ENCODE data around the gene TRRAP. TPM values are rescaled to one million over a fixed set of nuclear protein-coding genes. Genes with fewer than 3 reads are reported as not detected.
"Not testable (repeated sequence)": the region's sequence is repeated elsewhere in the genome, so short reads cannot be mapped to it uniquely, and the experiment has no call there.

The TRRAP gene
- total RNA-seq, 6 experiments from 2014 or later, result 26.6 to 35.5 (median 28.7) TPM

DNA sequence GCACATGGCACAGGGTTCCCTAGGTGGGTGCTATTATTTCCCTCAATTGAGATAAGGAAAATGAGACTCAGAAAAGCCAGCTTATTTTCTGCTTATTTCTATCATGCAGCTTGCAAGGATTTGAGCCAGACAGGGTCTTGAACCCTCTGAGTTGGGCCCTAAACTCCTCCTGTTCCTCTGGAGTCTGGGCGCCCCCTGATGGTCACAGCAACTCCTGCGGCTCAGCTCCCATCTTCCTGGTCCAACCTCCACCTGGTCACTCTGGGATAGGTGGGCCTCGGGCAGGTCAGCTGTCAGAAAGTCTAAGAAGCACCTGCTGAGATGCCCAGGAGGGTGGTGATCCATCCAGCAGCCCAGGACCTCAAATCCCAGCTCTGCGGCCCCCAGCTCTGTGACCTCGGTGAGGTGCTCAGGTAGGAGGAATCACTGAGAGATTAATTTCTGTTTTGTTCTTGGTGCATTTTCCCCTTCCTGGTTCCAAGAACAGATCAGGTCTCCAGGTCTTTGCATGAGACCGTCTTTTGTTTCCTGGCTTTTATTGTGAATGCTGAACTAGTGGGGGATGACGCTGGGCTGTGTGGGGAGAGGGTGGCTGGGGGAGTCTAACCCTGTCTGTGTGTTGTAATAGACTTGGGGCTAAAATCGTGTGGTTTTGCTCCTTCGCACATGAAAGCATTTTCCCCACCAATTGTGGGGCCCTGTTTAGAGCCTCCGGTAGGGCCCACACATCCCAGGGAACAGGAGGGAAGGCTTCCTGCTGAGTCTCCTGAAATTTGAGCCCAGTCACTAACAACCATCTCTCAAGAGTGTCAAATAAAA is 41.3 kb upstream of the TRRAP start:
- DNase-seq, result no peak
- peaks cover 17% of the 10 kb centered on the region for H3K4me1 Mint-ChIP-seq (ENCODE audit: low read depth)
- H3K9me3 Mint-ChIP-seq, result no peaks in the 10 kb centered on the region
- no peaks in the 10 kb centered on the region for H3K36me3 Mint-ChIP-seq (ENCODE audit: low read depth)
- TF ChIP-seq CTCF (IDR thresholded peaks at IDR 0.05), result peak; percentile 80
- no peak overlapping the region for H3K27ac Mint-ChIP-seq
- H3K27me3 Mint-ChIP-seq (ENCODE audit: insufficient read depth), result peaks cover 6% of the 10 kb centered on the region
- H3K4me3 Mint-ChIP-seq, result no peak overlapping the region

DNA sequence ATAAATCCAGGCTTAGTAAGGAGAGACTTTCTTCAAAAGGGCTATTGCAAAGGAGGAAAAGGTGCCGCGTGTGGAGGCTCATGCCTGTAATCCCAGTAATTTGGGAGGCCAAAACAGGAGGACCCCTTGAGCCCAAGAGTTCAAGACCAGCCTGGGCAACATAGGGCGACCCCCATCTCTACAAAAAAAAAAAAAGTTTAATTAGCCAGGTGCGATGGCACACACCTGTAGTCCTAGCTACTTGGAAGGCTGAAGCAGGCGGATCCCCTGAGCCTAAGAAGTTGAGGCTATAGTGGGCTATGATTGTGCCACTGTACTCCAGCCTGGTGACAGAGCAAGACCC is 40.7 kb upstream of the TRRAP start:
- DNase-seq, result no peak
- Mint-ChIP-seq H3K27me3 (ENCODE audit: insufficient read depth) (peaks cover 6% of the 10 kb centered on the region), H3K4me1 (ENCODE audit: low read depth) (peaks cover 17% of the 10 kb centered on the region), H3K36me3 (ENCODE audit: low read depth) (no peaks in the 10 kb centered on the region), H3K4me3 (no peak overlapping the region), H3K9me3 (no peaks in the 10 kb centered on the region), H3K27ac (no peak overlapping the region)
- no peak for TF ChIP-seq CTCF (IDR thresholded peaks at IDR 0.05)

DNA sequence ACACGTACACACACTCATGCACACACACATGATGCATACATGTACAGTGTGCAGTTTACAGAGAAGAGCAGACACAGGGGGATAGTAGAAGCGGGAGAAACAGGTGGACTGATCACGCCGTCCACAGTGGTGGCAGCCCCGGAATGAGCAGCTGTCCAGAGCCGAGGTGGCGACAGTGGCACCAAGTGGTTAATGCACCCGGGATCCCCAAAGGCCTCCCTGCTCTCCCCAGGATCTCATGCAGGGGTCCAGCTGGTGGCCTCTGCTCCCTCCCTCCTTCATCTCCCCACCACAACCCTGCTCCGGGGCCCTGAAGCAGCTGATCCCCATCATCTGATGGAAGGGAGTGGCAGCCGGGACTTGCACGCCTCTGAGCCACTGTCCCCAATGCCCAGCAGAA is 38.2 kb upstream of the TRRAP start:
- DNase-seq, result no peak
- TF ChIP-seq CTCF (IDR thresholded peaks at IDR 0.05), result no peak
- no peak overlapping the region for H3K27ac Mint-ChIP-seq
- H3K27me3 Mint-ChIP-seq (ENCODE audit: insufficient read depth), result peaks cover 4% of the 10 kb centered on the region
- no peak overlapping the region for H3K4me3 Mint-ChIP-seq
- H3K9me3 Mint-ChIP-seq, result no peaks in the 10 kb centered on the region
- no peaks in the 10 kb centered on the region for H3K36me3 Mint-ChIP-seq (ENCODE audit: low read depth)
- peaks cover 17% of the 10 kb centered on the region for H3K4me1 Mint-ChIP-seq (ENCODE audit: low read depth)

- no peak for TF ChIP-seq CTCF (IDR thresholded peaks at IDR 0.05)
- no peaks in the 10 kb centered on the region for H3K9me3 Mint-ChIP-seq
- DNase-seq, result peak; percentile 4
- H3K36me3 Mint-ChIP-seq (ENCODE audit: low read depth), result no peaks in the 10 kb centered on the region
- no peak overlapping the region for H3K4me3 Mint-ChIP-seq
- H3K4me1 Mint-ChIP-seq (ENCODE audit: low read depth), result peaks cover 17% of the 10 kb centered on the region
- no peak overlapping the region for H3K27ac Mint-ChIP-seq
- H3K27me3 Mint-ChIP-seq (ENCODE audit: insufficient read depth), result peaks cover 4% of the 10 kb centered on the region
Measured at GRCh38 chr7:98840722-98841121, 37.6 kb upstream of the TRRAP start.

DNA sequence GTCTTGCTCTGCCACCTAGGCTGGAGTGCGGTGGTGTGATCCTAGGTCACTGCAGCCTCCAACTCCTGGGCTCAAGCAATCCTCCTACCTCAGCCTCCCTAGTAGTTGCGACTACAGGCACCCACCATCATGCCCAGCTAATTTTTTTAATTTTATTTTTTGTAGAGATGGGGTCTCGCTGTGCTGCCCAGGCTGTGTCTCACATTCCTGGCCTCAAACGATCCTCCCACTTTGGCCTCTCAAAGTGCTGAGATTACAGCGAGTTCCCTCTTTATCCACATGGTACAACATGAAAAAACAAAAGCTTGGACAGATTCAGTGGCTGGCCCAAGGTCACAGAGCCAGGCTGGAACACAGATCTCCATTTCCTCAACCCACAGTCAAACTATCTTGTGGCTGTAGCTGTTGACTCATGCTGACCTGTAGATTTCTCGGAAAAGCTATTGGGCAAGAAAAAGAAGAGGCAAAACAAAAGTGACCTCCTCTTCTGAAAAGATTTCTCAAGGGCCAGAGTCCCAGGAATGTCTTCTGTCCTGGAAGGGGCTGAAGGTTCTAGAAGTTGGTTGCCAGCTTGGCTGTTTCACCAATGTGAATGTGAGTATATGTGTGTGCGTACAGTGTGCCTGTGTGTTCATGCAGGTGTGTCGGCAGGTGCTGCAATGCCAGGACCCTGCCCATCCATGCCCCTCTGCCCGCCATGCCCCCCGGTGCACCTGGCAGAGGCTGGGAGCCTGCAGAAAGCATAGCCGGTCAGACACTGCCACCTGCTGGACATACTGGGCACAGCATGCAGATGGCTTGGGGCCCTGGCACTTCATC is 36.9 kb upstream of the TRRAP start:
- Mint-ChIP-seq H3K36me3 (ENCODE audit: low read depth) (no peaks in the 10 kb centered on the region), H3K4me1 (ENCODE audit: low read depth) (peaks cover 17% of the 10 kb centered on the region)

DNA sequence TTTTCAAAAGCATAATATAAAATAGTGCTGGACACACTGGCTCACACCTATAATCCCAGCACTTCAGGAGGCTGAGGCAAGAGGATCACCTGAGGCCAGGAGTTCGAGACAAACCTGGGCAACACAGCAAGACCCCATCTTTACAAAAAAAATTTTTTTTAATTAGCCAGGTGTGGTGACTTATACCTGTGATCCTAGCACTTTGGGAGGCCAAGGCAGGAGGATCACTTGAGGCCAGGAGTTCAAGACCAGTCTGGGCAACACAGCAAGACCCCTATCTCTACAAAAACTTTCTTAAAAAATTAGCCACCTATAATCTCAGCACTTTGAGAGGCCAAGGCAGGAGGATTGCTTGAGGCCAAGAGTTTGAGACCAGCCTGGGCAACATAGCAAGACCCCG is 35.8 kb upstream of the TRRAP start:
- H3K9me3 Mint-ChIP-seq; DNase-seq; H3K27ac Mint-ChIP-seq; H3K36me3 Mint-ChIP-seq (ENCODE audit: low read depth); H3K4me3 Mint-ChIP-seq; H3K27me3 Mint-ChIP-seq (ENCODE audit: insufficient read depth): not testable (repeated sequence)
- peaks cover 17% of the 10 kb centered on the region for H3K4me1 Mint-ChIP-seq (ENCODE audit: low read depth)

More for the DNA sequence above, 36.9 kb upstream of the TRRAP start:
- peaks cover 3% of the 10 kb centered on the region for H3K27me3 Mint-ChIP-seq (ENCODE audit: insufficient read depth)
- peak overlapping the region; percentile 78 for H3K27ac Mint-ChIP-seq
- TF ChIP-seq CTCF (IDR thresholded peaks at IDR 0.05), result peak; percentile 99
- DNase-seq, result peak; percentile 80
- peak overlapping the region; percentile 39 for H3K4me3 Mint-ChIP-seq
- no peaks in the 10 kb centered on the region for H3K9me3 Mint-ChIP-seq

All from HFFc6 (cell line).